GM13976 (cell line): ENCODE data around the gene SMIM24.

Experiments used
- DNase-seq: peaks from one replicate; pipeline ENCODE4 v3.0.0; 2012; ENCODE audit warnings: low spot score
- in situ Hi-C: fragments of 300-500 bp; cut with MboI; formaldehyde crosslinking; loops from one replicate; pipeline ENCODE4 v1.12.0; 2022; ENCODE audit warnings: low sequenced_read_pairs, mixed read lengths, inconsistent platforms; ENCODE audit not compliant: unreplicated experiment
- TF ChIP-seq, protein P1 (sequence below): IDR thresholded peaks from 2 replicates; pipeline ENCODE4 v1.5.1; 2012; ENCODE audit warnings: borderline replicate concordance, mild to moderate bottlenecking; ENCODE audit not compliant: insufficient read depth; ENCODE audit errors: extremely low read depth, missing control alignments, control extremely low read depth

SMIM24 gene

DNA sequence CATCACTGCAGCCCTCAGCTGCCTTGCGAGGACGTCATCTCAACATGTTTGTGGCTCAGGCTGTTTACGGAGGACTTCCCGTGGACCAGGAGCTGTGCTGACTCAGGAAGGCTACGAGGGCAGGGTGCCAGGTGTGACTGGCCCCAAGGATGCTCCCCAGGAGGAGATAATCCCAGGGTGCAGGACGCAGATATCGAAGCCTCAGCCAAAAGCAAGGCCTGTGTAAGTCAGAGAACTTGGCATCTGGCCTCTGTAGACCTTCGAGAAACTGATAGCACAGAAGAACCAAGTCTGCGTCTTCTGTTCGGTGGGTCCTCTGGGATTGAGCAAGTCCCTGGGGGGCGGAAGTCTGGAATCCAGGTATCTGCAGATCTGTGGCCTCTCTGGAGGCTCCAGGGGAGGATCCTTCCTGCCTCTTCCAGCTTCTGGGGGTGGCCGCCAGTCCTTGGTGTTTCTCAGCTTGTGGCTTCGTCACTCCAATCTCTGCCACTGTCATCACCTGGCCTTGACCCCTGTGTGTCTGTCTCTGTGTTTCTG, 22.8 kb upstream of the SMIM24 start:
- in situ Hi-C loops: no loop called here

DNA sequence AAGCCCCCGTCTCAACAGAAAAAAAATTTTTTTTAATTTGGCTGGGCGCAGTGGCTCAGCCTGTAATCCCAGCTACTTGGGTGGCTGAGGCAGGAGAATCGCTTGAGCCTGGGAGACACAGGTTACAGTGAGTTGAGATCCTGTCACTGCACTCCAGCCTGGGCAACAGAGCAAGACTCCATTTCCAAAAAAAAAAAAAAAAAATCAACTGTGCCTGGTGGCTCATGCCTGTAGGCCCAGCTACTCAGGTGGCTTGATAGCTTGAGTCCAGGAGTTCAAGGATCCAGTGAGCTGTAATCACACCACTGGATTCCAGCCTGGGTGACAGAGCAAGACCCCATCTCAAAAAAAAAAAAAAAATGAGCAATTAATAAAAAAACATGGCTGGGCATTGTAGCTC, 21.5 kb upstream of the SMIM24 start:
- DNase-seq: no peak
- TF ChIP-seq, protein P1, sequence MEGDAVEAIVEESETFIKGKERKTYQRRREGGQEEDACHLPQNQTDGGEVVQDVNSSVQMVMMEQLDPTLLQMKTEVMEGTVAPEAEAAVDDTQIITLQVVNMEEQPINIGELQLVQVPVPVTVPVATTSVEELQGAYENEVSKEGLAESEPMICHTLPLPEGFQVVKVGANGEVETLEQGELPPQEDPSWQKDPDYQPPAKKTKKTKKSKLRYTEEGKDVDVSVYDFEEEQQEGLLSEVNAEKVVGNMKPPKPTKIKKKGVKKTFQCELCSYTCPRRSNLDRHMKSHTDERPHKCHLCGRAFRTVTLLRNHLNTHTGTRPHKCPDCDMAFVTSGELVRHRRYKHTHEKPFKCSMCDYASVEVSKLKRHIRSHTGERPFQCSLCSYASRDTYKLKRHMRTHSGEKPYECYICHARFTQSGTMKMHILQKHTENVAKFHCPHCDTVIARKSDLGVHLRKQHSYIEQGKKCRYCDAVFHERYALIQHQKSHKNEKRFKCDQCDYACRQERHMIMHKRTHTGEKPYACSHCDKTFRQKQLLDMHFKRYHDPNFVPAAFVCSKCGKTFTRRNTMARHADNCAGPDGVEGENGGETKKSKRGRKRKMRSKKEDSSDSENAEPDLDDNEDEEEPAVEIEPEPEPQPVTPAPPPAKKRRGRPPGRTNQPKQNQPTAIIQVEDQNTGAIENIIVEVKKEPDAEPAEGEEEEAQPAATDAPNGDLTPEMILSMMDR: no peak
- in situ Hi-C loops: no loop called here

More for the DNA sequence above, 22.8 kb upstream of the SMIM24 start:
- TF ChIP-seq, protein P1: no peak
- no peak for DNase-seq

DNA sequence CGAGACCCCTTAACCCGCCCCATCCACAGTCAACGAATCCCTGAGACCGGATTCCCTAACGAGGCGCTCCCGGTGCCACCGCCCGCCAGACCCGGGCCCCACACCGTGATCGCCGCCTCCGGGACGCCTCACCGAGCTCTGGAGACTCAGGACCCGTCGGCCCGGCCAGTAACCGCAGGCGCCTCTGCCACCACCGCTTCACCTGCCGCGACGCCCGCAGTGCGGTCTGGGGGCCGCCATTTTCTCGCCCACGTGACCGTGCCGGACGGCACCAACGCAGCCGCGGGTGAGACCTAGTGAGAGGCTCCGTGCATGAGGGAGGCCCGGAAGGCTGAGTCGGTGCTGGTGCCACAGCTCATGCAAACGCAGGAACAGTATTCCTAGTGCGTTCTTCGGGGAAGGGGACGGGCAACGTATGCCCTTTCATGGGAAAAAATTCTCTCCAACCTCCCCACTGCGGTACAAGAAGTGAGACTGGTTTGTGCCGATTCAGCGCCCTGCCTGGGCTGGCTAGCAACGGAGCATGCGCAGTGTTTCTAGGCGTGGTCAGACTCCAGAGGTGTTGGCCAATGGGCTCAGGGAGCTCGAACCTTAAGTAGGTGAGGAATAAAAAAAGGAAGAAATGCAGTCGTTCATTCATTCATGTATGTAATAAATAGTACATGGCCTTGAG, 20.2 kb upstream of the SMIM24 start, which contains the start of gene DOHH:
DOHH (minus strand) TSS at position 246 of the 673 bp plus-strand sequence. CDS start 3,860 bp downstream, outside the sequence.
- DNase-seq: peak; percentile 96
- in situ Hi-C loops: no loop called here
- TF ChIP-seq, protein P1: no peak

DNA sequence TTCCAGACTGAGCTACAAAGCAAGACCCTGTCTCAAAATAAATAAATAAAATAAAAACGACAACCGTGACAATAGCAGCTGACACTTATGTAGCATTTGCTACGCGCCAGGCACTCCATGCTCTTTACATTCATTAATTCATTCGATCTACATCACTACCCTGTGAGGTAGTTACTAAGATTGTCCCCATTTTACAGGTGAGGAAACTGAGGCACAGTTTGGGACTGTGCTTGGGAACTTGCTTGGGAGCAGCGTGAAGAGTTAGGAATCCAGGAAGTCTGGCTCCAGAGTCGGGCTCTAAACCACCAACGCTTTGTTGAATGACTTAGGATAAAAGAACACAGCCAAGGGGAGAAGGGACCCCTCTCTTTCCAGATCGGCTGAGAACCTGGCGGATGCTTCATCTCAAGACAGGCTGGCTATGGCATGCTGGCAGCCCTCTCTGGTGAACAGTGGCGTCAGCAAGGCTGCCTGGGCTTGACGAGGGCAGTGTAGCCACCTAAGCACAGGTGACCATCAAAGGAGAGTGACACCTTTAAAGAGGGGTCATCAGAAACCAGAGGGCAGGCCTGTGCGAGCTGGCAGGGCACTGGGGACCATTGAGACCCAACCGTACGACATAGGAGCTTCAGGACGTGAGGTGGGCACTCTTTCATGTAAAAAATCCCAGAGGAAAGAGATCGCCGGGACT, 19.6 kb upstream of the SMIM24 start:
- TF ChIP-seq, protein P1: no peak
- no peak for DNase-seq
- in situ Hi-C loops: no loop called here

DNA sequence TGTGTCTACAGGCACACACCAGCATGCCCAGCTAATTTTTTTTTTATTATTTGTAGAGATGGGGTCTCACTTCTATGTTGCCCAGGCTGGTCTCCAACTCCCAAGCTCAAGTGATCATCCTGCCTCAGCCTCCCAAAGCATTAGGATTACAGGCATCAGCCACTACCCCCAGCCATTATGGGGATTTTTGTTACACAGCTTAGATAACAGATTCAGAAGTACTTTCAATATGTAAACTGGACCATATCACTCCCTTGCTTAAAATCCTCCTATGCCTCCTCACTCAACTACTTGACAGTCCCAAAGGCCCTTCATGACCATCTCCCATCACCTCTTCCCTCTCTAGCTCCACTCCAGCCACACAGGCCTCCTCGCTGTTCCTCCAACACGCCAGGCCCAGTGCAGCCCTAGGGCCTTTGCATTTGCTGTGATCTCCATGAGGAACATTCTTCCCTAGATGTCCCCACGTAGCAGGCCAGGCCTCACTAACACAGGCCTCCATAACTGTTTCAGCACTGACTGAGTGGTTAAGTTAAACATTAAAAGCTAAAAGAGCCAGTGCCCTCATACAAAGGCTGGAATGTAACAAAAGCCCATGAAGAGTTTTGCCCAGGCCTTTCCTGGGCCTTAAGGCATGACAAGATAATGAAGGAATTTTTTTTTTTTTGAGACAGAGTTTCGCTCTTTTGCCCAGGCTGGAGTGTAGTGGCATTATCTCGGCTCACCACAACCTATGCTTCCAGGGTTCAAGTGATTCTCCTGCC, 17.6 kb upstream of the SMIM24 start:
- DNase-seq: no peak

More for the DNA sequence above, 17.6 kb upstream of the SMIM24 start:
- in situ Hi-C loops: no loop called here
- TF ChIP-seq, protein P1: no peak
